Activated T-cell treated with anti-CD3 and anti-CD28 coated beads, Interleukin-2, amount 50 U/mL, for 48 hours (primary cell): ENCODE results near the gene ARHGAP6.
A peak's percentile ranks its signal among the peaks of the same experiment; 100 is the strongest.

ENCODE experiments used
- DNase-seq, 2 experiments: peaks; one replicate each; pipeline ENCODE4 v3.0.0-alpha.2; 2020

ARHGAP6 gene

GRCh38 chrX:11451151-11451550 lies 214.6 kb downstream of the ARHGAP6 start:
- no peak for DNase-seq

- DNase-seq = no peak
Observed at GRCh38 chrX:11450354-11450753, 215.4 kb downstream of the ARHGAP6 start.

GRCh38 chrX:11449613-11450012 lies 216.1 kb downstream of the ARHGAP6 start:
- DNase-seq = no peak

GRCh38 chrX:11447418-11447817 lies 218.3 kb downstream of the ARHGAP6 start:
- no peak for DNase-seq

GRCh38 chrX:11446949-11447348 lies 218.8 kb downstream of the ARHGAP6 start:
- DNase-seq = no peak

GRCh38 chrX:11446336-11446735 lies 219.4 kb downstream of the ARHGAP6 start:
- no peak for DNase-seq

GRCh38 chrX:11445540-11445939 lies 220.2 kb downstream of the ARHGAP6 start:
- no peak for DNase-seq

GRCh38 chrX:11444052-11444451 lies 221.7 kb downstream of the ARHGAP6 start:
- no peak for DNase-seq

GRCh38 chrX:11439846-11440245 lies 225.9 kb downstream of the ARHGAP6 start:
- no peak for DNase-seq

GRCh38 chrX:11438767-11439166 lies 227.0 kb downstream of the ARHGAP6 start:
- no peak for DNase-seq

- DNase-seq = no peak
Observed at GRCh38 chrX:11438380-11438723, 227.4 kb downstream of the ARHGAP6 start.

- DNase-seq = no peak
Observed at GRCh38 chrX:11437642-11438379, 227.9 kb downstream of the ARHGAP6 start.

- no peak for DNase-seq
Observed at GRCh38 chrX:11435568-11435967, 230.2 kb downstream of the ARHGAP6 start.

GRCh38 chrX:11434607-11435006 lies 231.1 kb downstream of the ARHGAP6 start:
- DNase-seq = no peak

- no peak for DNase-seq
Observed at GRCh38 chrX:11431786-11432185, 233.9 kb downstream of the ARHGAP6 start.

GRCh38 chrX:11430271-11430670 lies 235.4 kb downstream of the ARHGAP6 start:
- no peak for DNase-seq

- no peak for DNase-seq
Observed at GRCh38 chrX:11429538-11430085, 236.1 kb downstream of the ARHGAP6 start.

GRCh38 chrX:11427453-11428071 lies 238.2 kb downstream of the ARHGAP6 start:
- peak in 1 of 2 experiments; percentile 15 for DNase-seq

- no peak for DNase-seq
Observed at GRCh38 chrX:11426712-11427452, 238.8 kb downstream of the ARHGAP6 start.

- no peak for DNase-seq
Observed at GRCh38 chrX:11424903-11425674, 240.6 kb downstream of the ARHGAP6 start.

- DNase-seq = no peak
Observed at GRCh38 chrX:11423949-11424348, 241.8 kb downstream of the ARHGAP6 start.

GRCh38 chrX:11423362-11423818 lies 242.3 kb downstream of the ARHGAP6 start:
- no peak for DNase-seq

GRCh38 chrX:11422525-11422857 lies 243.2 kb downstream of the ARHGAP6 start:
- no peak for DNase-seq
